HG03521 (cell line): ENCODE data around the gene GCDH.

Source experiments
- ATAC-seq: cut with Tn5 transposase; IDR thresholded peaks from one replicate; pipeline ENCODE4 v1.9.1; 2021; ENCODE audit warnings: mild to moderate bottlenecking, moderate library complexity; ENCODE audit not compliant: unreplicated experiment

The GCDH gene

DNA sequence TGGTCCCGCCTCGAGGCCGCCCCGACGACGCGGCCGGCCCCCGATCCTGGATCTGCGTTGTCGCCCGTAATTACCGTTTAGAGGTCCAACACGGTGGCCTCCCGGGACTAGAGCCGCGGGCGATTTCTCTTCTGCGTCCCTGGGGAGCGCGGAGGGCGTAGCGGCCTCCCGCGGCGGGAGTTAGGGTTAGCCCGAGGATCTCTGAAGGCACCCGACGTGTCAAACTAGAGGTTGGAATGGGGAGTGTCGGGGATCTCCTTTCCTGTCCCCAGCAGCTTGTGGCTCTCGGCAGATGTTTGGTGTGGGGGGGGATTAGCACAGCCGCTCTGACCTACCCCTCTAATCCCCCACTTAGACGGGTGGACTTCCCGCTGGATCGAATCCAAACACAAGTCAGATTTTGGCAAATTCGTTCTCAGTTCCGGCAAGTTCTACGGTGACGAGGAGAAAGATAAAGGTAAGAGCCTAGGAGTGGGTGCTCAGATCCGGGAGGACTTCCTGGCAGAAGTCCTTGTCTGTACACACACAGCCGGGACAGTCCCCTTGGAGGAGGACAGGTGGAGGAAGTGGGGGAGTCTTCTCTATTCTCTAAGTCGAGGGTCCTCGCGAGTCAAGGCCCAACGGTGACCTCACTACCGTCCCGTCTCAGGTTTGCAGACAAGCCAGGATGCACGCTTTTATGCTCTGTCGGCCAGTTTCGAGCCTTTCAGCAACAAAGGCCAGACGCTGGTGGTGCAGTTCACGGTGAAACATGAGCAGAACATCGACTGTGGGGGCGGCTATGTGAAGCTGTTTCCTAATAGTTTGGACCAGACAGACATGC lies 48.0 kb downstream of the GCDH start:
- ATAC-seq: peak; percentile 3

DNA sequence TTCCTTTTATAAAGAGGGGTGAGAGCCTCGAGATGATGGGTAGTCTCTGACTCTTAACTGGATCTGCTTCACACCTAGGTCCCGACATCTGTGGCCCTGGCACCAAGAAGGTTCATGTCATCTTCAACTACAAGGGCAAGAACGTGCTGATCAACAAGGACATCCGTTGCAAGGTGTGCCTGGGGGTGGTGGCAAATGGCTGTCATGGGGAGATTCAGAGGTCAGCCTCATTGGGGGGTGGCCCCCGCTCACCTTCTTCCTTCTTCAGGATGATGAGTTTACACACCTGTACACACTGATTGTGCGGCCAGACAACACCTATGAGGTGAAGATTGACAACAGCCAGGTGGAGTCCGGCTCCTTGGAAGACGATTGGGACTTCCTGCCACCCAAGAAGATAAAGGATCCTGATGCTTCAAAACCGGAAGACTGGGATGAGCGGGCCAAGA lies 49.0 kb downstream of the GCDH start:
- ATAC-seq: no peak

DNA sequence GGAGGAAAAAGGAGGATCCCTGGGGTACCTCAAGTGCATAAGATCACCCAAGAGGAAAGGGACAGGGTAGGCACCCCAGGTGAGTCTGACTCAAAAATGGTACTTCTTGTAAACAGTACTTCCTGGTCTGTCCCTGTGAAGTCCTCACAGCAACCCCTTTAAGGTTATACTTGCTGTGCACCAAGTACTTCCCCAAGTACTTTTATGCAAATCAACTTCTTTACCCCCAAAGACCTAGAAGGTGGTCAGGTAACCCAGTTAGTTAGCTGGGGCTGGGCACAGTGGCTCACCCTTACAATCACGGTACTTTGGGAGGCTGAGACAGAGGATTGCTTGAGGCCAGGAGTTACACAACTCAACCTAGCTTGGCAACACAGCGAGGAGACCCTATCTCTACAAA lies 49.9 kb downstream of the GCDH start:
- ATAC-seq: no peak

DNA sequence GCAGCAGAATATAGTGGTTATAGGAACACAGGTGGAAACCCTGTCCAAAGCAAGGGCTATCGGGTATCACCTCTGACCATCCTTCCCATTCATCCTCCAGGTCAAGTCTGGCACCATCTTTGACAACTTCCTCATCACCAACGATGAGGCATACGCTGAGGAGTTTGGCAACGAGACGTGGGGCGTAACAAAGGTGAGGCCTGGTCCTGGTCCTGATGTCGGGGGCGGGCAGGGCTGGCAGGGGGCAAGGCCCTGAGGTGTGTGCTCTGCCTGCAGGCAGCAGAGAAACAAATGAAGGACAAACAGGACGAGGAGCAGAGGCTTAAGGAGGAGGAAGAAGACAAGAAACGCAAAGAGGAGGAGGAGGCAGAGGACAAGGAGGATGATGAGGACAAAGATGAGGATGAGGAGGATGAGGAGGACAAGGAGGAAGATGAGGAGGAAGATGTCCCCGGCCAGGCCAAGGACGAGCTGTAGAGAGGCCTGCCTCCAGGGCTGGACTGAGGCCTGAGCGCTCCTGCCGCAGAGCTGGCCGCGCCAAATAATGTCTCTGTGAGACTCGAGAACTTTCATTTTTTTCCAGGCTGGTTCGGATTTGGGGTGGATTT lies 52.6 kb downstream of the GCDH start:
- ATAC-seq: no peak

DNA sequence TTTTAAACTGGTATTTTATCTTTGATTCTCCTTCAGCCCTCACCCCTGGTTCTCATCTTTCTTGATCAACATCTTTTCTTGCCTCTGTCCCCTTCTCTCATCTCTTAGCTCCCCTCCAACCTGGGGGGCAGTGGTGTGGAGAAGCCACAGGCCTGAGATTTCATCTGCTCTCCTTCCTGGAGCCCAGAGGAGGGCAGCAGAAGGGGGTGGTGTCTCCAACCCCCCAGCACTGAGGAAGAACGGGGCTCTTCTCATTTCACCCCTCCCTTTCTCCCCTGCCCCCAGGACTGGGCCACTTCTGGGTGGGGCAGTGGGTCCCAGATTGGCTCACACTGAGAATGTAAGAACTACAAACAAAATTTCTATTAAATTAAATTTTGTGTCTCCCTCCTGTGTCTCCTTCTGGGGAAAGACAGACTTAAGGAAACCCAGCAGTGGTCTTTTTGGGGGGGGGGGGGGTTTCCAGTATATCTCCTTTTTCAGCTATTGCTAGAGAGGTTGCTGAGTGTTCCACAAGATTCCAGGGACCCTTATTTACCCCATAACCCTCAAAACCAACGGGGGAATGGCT lies 53.2 kb downstream of the GCDH start:
- no peak for ATAC-seq

DNA sequence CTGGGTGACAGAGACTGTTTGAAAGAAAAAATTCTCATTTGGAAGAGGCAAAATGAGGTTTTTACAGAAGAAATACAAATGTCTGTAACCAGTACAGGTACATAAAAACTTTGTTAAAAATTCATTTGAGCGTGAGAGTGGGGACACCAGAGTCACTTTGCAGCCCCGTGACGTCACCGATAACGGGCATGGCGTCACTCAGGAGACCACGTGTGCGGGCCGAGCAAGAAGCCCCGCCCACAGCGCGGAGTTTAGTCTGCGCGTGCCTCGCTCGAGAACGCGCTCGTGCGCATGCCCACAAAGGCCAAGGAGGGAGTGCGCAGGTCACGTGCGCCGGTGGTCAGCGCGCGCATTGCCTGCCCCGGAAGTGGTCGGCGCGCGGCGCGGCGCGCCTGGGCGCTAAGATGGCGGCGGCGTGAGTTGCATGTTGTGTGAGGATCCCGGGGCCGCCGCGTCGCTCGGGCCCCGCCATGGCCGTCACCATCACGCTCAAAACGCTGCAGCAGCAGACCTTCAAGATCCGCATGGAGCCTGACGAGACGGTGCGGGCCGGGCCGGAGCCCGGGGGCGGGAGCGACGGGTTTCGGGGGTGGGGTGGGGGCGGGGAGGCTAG lies 54.6 kb downstream of the GCDH start, which contains the start of gene RAD23A:
TSS of gene RAD23A (plus strand) at position 384 of the 613 bp plus-strand sequence. CDS start at position 471, 87 bp downstream.
- ATAC-seq: peak; percentile 75

DNA sequence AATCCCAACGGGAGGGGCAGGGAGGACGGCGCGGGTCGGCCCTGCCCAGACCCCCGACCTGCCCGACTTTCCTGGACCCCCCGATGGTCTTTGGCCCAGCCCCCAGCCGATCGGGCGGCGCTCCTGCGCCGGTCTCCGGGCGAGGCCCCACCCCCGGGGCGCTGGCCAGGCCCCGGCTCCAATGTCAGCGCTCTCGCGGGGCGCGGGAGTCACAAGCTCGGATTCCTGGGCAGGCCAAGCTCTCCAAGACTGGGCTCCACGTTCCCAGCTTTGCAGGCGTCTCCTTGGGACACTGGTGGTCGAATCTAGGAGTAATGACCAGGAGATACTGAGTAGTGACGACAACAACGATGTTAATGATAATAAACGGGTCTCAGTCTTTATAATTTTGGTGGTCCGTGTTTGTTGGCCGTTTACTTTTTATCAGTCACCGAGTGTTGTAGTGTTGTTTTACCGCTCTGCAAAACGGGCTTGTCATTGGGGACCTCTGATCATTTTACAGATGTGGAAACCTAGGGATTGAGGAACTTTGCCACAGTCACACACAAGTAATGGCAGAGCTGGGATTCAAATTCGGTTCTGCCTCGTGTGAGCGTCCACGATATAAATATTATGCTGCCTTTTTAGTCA lies 55.2 kb downstream of the GCDH start:
- peak; percentile 36 for ATAC-seq

DNA sequence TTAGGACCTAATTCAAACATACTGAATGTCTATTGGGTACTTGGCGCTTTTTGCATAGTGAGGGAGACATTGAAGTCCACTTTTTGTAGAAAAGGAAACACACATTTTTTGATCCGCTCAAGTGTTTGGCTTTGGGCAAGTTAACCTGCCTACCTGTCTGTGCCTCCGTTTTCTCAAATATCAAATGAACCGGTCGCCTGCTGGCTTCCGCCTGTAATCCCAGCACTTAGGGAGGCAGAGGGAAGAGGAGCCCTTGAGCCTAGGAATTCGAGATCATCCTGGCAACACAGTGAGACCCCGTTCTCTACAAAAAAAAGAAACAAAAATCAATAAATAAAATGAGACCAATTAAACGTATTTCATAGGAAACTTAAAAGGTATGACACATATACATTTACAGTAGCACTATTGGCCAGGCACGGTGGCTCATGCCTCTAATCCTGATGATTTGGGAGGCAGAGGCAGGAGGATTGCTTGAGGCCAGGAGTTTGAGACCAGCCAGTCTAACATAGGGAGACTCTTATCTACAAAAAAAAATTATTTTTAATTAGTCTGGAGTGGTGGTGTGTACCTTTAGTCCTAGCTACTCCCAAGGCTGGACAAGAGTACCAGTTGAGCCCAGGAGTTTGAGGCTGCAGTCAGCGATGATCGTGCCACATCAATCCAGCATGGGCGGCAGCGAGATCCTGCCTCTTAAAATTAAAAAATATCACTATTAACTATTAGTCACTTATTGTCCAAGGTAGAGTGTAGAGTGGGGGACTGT lies 56.0 kb downstream of the GCDH start:
- ATAC-seq: no peak

DNA sequence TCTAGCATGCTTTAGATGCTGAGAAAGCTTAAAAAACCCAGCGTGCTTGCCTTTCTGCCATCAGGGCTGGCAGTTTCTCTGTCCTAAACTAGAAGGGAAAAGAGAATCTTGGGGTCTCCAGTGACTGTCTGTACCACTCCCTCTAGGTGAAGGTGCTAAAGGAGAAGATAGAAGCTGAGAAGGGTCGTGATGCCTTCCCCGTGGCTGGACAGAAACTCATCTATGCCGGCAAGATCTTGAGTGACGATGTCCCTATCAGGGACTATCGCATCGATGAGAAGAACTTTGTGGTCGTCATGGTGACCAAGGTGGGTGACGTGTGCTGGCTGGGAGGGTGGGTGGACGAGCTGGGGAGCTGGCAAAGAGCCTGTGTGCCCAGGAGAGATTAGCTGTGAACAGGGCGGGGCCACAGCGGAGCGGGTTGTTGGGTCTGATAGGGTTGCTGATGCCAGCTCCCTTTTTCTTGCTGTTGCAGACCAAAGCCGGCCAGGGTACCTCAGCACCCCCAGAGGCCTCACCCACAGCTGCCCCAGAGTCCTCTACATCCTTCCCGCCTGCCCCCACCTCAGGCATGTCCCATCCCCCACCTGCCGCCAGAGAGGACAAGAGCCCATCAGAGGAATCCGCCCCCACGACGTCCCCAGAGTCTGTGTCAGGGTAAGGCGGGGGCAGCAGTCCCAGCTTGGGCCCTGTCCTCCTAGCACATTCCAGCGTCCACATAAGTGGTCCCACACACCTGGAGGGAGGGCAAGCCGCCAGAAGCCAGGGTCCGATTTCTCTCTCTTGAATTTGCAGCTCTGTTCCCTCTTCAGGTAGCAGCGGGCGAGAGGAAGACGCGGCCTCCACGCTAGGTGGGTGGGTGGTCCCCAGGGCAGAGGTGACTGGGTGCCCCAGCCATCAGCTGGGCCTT lies 57.0 kb downstream of the GCDH start:
- ATAC-seq: no peak

DNA sequence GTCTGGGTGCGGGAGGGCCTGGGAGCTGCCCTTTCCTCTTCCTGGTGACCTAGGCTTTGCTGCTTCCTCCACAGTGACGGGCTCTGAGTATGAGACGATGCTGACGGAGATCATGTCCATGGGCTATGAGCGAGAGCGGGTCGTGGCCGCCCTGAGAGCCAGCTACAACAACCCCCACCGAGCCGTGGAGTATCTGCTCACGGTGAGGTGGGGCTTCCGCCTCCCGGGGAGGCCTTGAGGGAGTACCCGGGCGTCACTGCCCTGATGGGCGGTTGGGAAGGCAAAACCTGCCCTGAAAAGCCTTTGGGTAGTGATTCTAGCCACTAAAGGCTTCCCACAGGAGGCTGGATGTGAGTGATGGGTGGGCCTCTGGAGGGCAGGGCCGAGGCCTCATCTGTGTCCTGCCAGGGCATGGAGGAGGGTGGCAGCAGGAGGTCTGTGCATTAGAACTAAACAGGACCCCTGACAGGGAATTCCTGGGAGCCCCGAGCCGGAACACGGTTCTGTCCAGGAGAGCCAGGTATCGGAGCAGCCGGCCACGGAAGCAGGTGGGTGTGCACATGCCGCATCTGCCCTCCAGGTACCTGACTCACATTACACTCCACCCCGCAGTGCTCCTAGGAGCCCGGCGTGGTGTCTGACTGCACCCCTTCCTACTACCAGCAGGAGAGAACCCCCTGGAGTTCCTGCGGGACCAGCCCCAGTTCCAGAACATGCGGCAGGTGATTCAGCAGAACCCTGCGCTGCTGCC lies 57.8 kb downstream of the GCDH start:
- no peak for ATAC-seq
